DMS153 treated with DMSO at 0.1 percent for 48 hours (cell line): ENCODE results near the gene SARS1.
"Not testable (repeated sequence)": the region's sequence is repeated elsewhere in the genome, so short reads cannot be mapped to it uniquely, and the experiment has no call there.

Source experiments
- DNase-seq: peaks from one replicate; lab custom pipeline; 2025; ENCODE audit not compliant: unreplicated experiment; lab: John Stamatoyannopoulos, UW

Gene SARS1

DNA sequence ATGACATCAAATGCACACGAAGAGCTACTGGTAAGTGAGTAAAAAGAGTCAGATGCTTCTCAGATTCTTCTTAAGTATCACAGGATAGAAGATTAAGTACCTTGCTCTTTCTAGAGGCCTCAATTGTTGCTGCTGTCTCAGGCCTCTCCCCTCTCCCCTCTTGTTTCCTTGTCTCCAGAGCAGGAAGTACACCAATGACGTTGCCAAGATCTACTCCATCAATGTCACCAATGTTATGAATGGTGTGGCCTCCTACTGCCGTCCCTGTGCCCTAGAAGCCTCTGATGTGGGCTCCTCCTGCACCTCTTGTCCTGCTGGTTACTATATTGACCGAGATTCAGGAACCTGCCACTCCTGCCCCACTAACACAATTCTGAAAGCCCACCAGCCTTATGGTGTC lies 21.3 kb upstream of the SARS1 start:
- no peak for DNase-seq

DNA sequence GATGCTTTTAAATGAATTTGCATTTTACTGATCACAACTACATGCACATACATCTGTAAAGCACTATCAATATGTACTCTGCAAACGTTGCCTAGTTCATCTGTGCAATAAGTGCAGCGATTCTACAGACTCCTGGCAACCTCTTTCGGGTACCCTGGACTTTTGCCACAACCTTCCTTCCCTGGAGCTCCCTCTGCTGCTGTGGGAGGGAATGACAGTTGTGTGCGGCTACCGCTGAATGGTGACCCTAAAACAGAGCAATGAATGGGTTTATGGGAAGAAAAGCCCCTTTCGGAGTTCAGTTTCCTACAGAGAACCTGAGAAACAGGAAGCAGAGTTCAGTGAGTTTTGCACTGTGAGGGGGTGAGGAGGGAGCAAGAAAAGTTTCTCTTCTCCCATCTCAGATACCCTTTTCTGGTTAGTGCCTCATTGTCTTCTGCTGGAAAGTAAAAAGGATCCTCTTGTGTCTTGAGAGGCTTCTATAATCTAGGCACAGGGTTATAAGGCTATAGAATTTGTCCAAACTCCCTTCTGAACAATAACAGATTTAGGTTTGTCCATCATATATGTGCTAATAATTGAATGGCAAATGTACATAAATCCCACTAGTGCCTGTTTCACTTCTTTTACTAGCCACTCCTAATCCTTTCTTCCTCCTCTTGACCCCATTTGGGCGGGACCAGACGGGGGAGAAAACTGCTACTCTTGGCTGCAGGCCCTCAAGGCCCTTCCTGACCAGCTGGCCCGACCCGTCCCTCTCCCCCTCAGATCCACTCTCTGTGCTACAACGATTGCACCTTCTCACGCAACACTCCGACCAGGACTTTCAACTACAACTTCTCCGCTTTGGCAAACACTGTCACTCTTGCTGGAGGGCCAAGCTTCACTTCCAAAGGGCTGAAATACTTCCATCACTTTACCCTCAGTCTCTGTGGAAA lies 19.8 kb upstream of the SARS1 start:
- DNase-seq: peak; percentile 10

DNA sequence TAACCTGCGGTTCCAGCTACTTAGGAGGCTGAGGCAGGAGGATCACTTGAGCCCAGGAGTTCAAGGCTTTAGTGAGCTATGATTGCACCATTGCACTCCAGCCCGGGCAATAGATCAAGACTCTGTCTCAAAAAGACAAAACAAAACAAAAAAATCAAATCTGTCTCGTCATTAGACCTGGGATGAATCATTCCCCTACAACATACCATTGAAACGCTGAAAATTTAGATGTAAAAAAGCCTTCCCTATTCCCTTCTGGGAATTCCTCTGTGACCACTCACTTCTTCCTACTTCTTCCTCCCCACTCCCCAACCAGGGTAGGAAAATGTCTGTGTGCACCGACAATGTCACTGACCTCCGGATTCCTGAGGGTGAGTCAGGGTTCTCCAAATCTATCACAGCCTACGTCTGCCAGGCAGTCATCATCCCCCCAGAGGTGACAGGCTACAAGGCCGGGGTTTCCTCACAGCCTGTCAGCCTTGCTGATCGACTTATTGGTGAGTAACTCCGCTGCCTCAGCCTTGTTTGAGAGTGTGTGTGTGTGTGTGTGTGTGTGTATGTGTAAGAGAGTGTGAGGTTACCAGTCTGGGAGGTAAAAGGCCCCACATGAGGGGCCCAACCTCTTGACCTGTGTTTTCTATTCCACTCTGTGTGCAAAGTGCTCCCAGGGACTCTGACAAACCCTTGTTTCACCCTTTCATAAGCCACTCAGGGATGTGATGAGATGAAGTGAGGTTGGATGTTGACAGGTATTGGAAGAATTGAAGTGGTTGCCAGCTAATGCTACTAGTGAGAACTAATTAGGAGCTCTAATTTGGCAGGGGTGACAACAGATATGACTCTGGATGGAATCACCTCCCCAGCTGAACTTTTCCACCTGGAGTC lies 16.3 kb upstream of the SARS1 start:
- no peak for DNase-seq

DNA sequence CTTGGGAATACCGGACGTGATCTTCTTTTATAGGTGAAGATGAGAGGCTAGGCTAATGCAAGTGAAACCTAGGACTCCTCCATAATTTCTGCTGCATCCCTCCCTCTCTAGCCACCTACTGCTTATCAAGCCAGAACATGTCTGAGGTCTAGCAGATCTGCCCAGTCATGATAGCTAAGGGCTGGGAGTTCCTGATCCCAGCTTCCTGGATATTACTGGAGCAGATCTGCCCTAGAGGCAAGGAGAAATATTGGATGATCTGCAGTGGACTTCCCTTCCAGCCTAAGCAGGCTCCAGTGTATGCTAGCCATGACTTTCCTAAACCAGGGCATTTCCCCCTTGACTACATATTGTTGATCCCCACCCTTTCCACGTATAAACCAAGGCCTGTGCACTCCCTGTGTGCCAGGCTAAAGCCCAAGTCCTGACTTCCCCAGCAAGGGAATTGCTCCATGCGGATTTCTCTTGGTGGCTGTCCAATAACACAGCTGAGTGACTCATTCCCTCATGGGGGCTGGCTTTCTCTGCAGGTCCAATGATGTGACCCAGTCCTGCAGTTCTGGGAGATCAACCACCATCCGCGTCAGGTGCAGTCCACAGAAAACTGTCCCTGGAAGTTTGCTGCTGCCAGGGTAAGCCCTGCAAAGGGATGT lies 15.5 kb upstream of the SARS1 start:
- no peak for DNase-seq

DNA sequence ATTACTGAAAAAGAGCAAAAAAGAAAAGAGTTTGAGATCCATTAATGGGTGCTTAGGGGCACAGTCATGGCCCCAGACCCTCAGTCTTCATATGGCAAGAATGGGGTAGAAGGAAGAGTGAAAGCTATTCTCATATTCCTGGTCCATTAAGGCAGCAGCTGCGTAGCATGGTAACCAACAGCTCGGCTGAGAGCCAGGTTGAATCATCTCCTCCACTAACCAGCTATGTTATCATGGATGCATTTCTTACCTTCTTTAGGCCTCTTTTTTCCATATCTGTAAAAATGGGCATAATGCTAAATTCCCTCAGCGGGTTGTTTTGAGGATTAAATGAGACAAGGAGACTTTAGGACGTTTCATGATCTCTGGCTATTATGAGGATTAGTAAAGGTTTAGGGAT lies 15.0 kb upstream of the SARS1 start:
- no peak for DNase-seq

DNA sequence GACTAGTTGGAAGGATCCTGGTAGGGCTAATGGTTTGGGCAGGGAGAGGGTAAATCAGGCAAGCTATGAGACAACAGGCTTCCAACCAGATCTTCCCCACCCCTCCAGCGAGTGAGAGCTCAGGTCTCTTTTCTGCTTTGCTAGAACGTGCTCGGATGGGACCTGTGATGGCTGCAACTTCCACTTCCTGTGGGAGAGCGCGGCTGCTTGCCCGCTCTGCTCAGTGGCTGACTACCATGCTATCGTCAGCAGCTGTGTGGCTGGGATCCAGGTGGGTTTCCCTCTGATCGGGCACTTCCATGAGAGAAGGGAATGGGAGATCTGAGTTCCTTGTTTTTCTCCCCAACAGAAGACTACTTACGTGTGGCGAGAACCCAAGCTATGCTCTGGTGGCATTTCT lies 14.0 kb upstream of the SARS1 start:
- no peak for DNase-seq

DNA sequence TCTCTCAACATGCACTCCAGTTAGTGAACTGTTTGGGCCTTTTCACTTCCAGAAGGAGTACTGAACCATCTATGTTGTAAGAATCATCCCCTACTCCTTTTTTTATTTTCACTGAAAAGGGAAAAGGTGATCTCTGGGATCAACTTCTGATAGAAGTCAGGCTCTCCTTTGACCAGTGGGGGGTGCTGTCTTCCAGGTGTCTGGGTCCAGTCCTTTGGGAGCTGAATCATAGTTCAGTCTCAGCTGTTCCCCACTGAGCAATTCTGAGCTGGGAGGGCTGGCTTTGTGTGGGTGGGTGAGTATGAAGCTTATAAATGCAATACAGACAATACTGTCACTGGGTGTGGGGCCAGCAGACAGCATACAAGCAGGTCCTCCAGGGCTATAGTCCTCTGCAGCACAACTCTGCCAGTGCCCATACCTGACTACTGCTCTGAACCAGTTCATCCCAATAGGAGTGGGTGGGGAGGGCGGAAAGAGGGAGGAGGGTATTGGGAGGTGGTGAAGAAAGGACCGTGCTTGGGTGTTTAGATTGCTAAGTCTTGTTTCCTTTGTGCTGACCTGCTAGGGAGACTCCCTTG lies 12.5 kb upstream of the SARS1 start:
- no peak for DNase-seq

DNA sequence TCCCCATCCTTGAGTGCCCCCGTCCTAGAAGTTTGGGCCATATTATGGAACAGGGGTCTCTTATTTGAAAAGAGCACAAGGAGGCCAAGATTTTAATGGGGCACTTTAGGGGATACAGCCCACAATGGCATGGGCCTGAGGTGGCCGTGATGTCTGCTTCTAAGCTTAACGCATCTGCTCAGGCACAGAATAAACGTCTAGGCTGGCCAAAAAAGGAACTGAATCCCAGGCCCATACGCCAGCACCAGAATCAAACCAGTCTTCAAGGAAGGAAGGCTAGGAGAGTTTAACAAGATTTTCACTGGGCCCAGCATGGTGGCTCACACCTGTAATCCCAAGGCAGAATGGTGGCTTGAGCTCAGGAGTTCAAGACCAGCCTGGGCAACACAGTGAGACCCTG lies 9.2 kb upstream of the SARS1 start:
- DNase-seq: no peak

DNA sequence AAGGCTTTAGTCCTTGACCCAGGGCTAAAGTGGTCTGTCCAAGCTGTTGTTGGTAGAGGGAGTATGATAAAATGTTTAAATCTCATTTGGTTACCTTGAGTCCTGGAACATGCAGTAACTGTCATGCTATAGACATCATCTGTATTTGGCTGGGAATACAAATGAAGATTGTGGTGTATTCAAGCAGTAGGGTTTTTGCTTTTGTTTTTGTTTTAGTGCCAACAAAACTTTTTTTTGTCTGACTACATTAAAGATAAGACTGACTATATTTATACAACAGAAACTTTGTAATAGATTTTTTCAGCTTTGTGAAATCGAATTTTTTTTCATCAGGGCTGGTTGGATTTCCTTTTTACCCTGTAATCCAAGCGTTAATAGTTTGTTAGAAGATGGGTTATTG lies 7.4 kb upstream of the SARS1 start:
- DNase-seq: no peak

DNA sequence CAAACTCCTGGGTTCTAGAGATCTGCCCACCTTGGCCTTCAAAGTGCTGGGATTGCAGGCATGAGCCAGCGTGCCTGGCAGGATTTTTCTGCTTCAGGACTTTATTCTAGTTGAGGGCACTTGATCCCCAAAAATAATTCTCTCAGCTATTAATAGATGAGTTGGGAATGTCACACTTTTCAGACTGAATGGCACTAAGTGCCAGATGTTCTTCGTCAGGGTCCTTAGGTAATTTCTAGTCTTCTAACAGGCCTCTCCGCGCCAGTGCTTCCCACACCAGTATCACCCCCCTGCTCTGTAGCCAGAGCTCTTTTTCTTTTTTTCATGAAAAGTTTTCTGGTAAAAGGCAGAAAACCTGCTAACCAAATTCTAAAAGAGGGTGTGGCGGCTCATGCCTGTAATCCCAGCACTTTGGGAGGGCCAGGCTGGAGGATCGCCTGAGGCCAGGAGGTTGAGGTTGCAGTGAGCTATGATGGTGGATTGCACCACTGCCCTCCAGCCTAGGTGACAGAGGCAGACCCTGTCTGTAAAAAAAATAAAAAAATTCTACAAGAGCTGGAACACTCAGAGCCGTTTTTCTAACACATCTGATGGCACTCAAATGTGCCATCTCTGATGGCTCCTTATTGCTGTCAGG lies 6.1 kb upstream of the SARS1 start:
- no peak for DNase-seq

DNA sequence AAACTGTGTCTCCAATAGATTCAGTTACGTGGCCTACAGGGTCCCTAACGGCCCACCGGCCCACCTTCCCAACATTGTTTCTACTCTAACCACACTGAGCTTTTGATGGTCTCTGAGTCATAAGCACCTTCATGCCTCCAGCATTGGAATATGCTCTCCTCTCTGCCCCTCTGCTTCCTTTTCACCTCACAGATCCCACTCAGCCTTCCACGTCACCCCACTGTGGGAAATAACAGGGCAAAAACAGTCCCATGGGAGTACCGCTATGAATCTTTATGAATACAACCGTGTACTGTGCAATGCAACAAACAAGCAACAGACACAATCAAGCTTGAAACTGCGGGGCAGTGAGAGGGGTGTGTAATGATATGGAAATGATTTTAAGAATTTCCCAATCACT lies 5.3 kb upstream of the SARS1 start:
- DNase-seq: no peak

DNA sequence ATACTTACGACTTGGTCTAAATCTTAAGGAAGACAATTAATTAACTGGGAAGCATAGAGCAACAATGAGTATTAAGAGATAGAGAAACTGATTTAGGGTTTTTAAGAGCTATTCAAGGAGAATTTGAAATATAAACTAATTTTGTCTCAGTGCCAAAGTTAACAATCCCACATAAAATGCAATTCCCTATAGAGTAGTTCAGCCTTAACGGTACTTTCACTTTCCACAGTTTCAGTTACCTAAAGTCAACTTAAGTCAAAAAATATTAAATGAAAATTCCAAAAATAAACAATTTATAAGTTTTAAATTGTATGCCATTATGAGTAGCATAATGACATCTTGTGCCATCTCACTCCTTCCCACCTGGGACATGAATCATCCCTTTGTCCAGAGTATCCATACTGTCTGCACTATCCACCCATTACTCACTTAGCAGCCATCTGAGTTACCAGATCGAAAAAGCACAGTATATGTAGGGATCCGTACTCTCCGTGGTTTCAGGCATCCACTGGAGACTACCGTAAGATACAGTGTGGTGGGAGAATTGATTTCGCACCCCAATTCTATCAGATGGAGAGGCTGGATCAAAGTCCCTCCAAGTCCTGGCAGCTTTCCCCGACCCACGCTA lies 4.8 kb upstream of the SARS1 start:
- DNase-seq: no peak

DNA sequence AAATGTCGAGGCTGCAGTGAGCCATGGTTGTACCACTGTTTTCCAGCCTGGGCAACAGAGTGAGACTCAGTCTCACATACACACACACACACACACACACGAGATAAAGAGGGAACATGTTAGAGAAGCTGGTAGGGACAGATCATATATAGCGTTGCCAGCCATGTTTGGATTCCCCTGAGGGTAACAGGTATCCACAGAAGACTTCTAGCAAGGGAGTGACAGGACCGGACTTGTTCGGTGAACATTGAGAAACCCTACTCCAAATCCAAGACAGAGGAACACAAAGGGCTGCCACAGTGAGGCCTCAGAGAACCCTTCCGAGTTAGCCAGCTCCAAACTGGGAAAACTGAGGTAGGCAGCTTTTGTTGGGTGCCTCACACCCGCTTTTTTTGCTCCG lies 3.7 kb upstream of the SARS1 start:
- no peak for DNase-seq

DNA sequence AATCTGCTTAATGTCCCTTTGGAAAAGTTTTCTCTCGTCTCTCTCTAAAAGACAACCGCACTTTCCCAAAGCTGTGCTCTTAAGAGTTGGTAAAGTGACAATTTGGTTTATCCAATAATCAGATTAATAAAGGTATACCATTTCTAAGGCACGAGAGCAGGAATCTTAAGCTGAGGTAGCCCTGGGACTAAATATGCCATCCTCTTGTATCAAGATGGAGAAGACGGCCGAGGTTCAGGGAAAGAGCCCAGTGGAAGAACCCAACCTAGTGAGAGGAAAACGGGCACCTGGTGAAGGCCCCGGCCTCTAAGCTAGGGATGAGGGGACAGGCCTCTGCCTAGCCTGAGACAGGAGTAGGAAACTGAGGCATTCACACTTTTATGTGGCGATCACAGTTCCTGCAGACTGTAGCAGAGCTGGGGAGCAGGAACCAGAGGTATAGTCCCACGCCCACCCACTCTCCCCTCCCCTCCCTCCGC lies 334 bp upstream of the SARS1 start:
- no peak for DNase-seq

DNA sequence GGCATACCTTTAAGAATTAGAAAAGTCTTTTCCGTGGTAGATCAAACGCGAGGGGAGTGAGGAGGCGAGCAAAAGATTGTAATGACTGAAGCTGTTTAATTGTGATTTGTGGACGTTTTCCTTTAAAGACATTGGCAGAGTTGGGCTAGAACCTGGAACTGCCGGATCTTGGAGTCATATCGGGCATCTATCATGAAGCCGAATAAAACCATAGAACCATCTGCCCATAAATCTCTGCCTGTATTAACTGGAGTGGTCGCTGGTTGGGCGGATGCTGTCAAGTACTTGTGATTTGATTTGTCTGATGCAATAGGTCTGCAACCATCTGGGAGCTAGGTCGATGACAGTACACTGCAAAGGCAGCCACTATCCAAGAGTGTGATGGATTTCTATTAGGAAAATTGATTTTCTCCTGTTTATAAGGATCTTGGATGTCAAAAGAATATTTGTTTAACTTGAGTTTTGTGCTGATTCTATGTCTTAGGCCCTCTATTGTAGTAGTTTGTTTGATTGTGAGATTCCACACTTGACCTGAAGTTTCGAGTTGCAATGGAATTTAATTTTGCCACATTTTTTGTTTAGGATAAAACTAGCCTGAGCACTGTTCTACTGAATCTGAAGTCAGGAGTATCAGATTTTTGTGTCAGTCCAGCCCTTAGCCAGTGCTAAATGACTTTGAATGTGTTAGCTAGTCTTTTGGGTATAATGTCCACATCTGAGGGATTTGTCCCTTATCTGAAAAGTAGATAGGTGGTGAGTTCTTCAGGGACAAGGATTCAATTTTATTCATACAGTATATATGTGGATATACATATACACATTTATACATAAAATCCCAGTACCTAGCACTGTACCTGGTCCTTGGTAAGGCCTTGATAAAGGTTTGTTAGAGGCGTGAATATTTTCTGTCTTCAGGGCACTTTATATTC lies 1.2 kb downstream of the SARS1 start:
- peak; percentile 44 for DNase-seq

DNA sequence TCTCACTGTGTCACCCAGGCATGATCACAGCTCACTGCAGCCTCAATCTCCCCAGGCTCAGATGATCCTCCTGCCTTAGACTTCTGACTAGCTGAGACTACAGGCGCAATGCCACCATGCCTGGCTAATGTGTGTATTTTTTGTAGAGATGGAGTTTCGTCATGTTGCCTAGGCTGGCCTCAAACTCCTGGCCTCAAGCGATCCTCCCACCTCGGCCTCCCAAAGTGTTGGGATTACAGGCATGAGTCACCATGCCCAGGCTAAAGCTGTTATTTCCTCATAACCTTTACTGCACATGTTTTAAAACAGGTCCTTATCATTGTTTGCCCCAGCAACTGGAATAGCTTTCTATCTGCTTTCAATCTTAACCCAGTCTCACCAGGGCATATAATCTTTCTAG lies 2.9 kb downstream of the SARS1 start:
- DNase-seq: no peak

DNA sequence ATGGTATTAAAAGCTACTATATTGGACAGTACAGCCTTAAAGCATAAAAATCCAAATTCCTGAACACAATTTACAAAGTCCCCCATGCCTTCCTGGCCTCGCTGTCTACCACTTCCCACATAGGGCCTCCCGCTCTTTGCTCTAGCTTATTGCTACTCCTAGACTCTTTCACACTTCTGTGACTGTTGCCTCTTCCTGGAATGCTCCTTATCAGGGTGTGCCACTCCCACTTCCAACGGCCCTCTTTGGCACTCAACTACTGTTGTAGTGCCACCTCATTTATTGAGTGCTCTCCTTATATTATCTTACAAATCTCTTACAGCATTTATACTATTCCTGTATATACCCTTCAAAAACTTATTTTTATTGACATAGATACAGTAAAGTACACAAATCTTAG lies 4.8 kb downstream of the SARS1 start:
- DNase-seq: no peak

DNA sequence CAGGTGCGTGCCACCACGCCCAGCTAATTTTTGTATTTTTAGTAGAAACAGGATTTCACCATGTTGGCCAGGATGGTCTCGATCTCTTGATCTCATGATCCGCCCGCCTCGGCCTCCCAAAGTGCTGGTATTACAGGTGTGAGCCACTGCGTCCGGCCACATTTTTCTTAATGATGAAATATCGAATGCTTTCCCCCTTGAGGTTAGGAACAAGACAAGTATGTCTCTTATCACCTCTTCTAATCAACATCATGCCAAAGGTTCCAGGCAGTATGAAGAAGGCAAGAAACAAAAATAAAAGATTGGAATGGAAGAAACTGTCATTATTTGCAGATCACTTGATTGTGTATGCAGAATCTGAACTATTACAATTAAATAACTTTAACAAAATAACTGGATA lies 7.5 kb downstream of the SARS1 start:
- not testable (repeated sequence) for DNase-seq

DNA sequence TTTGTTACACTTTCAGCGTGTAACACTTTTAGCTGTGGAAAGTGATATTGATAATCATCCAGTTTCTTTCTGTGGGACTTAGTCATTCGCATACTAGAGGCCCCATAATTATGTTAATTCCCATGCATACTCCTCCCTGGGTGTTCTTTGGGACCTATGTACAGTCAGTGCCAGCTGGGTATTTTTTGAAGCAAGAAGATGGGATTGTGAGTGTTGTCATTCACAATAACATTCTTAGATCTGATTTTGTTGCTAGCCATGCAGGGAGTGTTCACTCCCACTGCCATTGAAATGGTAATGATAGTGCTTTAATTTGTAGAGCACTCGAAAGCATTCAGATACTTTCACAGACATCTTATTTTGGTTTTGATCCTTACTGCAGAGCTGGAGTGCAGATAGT lies 11.6 kb downstream of the SARS1 start:
- no peak for DNase-seq
